Activated T-cell treated with anti-CD3 and anti-CD28 coated beads, Interleukin-2, amount 50 U/mL, for 4 hours (primary cell): Measurements from ENCODE around the gene IST1. TPM values are rescaled to one million over a fixed set of nuclear protein-coding genes. Genes with fewer than 3 reads are reported as not detected.
"Not testable (repeated sequence)": the region's sequence is repeated elsewhere in the genome, so short reads cannot be mapped to it uniquely, and the experiment has no call there.

Experiments
- ATAC-seq, 2 donors: fragments of 200-7000 bp; cut with Tn5 transposase; one replicate each; pipeline ENCODE4 v1.10.0; 2021
- DNase-seq: peaks from one replicate; pipeline ENCODE4 v3.0.0-alpha.2; 2020
- H3K27me3 Mint-ChIP-seq: one replicate; pipeline ENCODE4 v1.8.0; 2021; ENCODE audit warnings: low read depth, mixed read lengths
- H3K36me3 Mint-ChIP-seq: one replicate; pipeline ENCODE4 v1.8.0; 2022; ENCODE audit warnings: mixed read lengths; ENCODE audit not compliant: insufficient read depth
- H3K4me1 Mint-ChIP-seq: one replicate; pipeline ENCODE4 v1.8.0; 2021; ENCODE audit warnings: low read depth, mixed read lengths
- H3K4me3 Mint-ChIP-seq: one replicate; pipeline ENCODE4 v1.8.0; 2021; ENCODE audit warnings: mild to moderate bottlenecking, moderate library complexity, mixed read lengths
- H3K9me3 Mint-ChIP-seq: one replicate; pipeline ENCODE4 v1.8.0; 2021; ENCODE audit warnings: mixed read lengths
- total RNA-seq, 3 donors: library from RNA; stranded (reverse); gene quantifications; one replicate each; pipeline ENCODE4 v1.2.1, GENCODE V29; 2021

IST1 gene
- total RNA-seq, 3 donors from 2014 or later: 149 to 176 (median 158) TPM

DNA sequence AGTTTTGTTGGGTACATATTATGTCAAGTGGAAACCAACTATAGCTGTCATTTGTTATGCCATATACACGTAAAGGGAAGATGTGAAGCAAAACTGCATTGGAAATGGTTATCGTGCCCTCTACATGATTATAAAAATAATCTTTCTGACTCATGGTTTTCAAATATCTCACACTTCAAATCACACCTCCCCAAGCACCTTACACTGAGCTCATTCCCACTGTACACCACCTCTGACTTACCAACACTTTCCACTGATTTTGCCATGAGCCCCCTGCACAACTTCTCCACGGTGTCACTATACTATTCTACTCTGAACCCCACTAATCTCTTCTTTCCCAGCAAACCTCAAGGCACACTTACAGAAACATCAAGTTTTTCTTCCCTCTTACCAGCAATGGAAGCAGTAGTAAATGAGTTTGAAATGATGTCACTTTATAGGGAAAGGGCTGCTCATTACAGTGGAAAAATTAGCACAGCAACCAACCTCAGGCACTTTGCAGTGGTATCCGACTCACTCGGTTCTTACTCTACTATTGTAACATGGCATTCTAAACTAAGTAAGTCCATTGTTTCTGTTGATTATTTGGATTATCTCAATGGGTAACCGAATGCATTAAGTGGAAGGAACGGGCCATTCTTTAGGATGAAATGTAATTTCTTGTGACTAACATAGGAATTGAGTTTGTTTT, 30.0 kb upstream of the IST1 start:
- ATAC-seq (peak; percentile 18 to 46), DNase-seq (no peak)
- H3K27me3 Mint-ChIP-seq: no peaks in the 10 kb centered on the region
- peaks cover 16% of the 10 kb centered on the region for H3K36me3 Mint-ChIP-seq
- peaks cover 9% of the 10 kb centered on the region for H3K4me1 Mint-ChIP-seq
- no peaks in the 10 kb centered on the region for H3K9me3 Mint-ChIP-seq
- H3K4me3 Mint-ChIP-seq: no peak overlapping the region

GRCh38 chr16:71867175-71867574, 28.2 kb upstream of the IST1 start:
- not testable (repeated sequence) for ATAC-seq, H3K27me3 Mint-ChIP-seq, H3K9me3 Mint-ChIP-seq, DNase-seq, H3K4me3 Mint-ChIP-seq
- Mint-ChIP-seq H3K36me3 (peaks cover 12% of the 10 kb centered on the region), H3K4me1 (peaks cover 10% of the 10 kb centered on the region)

- Mint-ChIP-seq H3K36me3 (peaks cover 12% of the 10 kb centered on the region), H3K4me3 (no peak overlapping the region), H3K4me1 (peaks cover 12% of the 10 kb centered on the region), H3K9me3 (no peaks in the 10 kb centered on the region), H3K27me3 (no peaks in the 10 kb centered on the region)
- ATAC-seq: no peak
- DNase-seq: no peak
Observed at GRCh38 chr16:71867939-71868338, 27.4 kb upstream of the IST1 start.

DNA sequence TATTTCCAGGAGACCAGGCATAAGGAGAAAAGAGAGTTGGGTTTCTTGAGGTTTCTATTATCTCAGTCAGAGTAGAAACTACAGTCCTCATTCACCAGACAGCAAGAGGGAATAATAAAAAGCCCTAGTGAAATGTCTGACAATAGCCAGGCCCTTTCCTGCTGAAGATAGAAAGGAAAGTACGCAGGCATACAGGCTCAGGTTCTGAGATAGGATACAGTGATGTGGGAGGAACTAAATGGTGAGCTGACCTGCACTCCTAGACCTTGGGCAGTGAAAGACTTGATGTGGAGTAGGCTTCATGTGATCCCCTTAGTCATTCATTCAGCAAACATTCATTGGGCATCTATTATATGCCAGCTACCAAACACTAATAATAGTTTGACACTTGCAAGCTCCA, 26.2 kb upstream of the IST1 start:
- H3K4me3 Mint-ChIP-seq: no peak overlapping the region
- H3K27me3 Mint-ChIP-seq: no peaks in the 10 kb centered on the region
- no peak for ATAC-seq
- no peaks in the 10 kb centered on the region for H3K9me3 Mint-ChIP-seq
- DNase-seq: no peak
- H3K4me1 Mint-ChIP-seq: peaks cover 16% of the 10 kb centered on the region
- peaks cover 12% of the 10 kb centered on the region for H3K36me3 Mint-ChIP-seq

GRCh38 chr16:71870818-71871217, 24.5 kb upstream of the IST1 start:
- H3K4me3 Mint-ChIP-seq: no peak overlapping the region
- H3K27me3 Mint-ChIP-seq: no peaks in the 10 kb centered on the region
- peaks cover 10% of the 10 kb centered on the region for H3K36me3 Mint-ChIP-seq
- ATAC-seq (no peak), DNase-seq (no peak)
- H3K9me3 Mint-ChIP-seq: no peaks in the 10 kb centered on the region
- H3K4me1 Mint-ChIP-seq: peaks cover 13% of the 10 kb centered on the region

DNA sequence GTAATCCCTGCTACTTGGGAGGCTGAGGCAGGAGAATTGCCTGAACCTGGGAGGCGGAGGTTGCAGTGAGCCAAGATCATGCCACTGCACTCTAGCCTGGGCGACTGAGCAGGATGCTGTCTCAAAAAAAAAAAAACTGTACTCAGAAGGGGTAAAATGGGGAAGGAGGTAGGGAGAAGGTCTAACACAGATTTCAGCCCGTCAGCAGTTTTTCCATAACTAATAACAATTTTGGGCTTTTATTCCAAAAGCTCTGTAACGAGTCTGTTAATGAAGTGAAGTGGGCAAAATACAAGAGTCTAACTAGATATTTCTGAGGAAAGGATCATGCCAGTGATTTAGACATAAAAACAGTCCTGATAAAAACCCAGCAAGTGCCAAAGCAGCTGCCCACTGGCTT, 22.1 kb upstream of the IST1 start:
- DNase-seq: no peak
- Mint-ChIP-seq H3K4me3 (peak overlapping the region; percentile 26), H3K27me3 (no peaks in the 10 kb centered on the region), H3K36me3 (peaks cover 8% of the 10 kb centered on the region), H3K4me1 (peaks cover 14% of the 10 kb centered on the region), H3K9me3 (no peaks in the 10 kb centered on the region)
- ATAC-seq: no peak

DNA sequence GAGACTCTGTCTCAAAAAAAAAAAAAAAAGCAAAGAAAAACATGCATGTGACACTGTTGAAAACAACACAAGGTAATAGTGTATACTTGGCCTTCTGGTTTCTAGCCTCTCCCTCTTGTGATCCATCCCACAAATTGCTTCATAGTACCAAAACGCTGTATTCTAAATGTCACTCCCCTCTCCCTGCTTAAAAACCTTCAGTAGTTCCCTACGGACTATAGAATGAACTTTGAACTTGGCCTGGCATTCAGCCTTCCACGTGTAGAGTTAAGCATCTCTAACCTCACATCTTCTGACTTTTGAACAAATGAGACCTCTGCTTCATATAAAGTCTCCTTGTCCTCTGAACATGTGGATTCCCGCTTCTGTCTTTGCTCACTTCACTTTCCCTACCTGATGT, 16.4 kb upstream of the IST1 start:
- Mint-ChIP-seq H3K4me3 (no peak overlapping the region), H3K27me3 (no peaks in the 10 kb centered on the region), H3K4me1 (peaks cover 44% of the 10 kb centered on the region), H3K9me3 (no peaks in the 10 kb centered on the region), H3K36me3 (peaks cover 17% of the 10 kb centered on the region)
- ATAC-seq (no peak), DNase-seq (no peak)

DNA sequence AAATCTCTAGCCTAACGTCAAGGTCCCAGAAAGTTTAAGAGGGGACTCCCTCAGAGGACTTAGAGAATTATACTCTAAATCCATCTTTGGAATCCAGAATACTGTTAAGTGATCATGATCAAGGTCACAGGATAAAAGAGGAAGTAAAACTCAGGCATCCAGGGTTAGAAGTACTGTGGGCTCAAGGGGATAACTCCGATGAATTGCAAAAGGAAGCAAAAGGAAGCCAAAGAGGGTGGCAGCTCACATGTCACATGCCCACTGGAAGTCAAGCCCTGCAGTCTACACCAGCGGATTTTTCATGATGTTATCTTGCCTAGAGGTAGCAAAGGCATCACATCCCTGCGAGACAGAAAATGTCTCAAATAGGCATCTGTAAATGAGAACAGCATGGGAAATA, 15.2 kb upstream of the IST1 start:
- no peak for ATAC-seq

DNA sequence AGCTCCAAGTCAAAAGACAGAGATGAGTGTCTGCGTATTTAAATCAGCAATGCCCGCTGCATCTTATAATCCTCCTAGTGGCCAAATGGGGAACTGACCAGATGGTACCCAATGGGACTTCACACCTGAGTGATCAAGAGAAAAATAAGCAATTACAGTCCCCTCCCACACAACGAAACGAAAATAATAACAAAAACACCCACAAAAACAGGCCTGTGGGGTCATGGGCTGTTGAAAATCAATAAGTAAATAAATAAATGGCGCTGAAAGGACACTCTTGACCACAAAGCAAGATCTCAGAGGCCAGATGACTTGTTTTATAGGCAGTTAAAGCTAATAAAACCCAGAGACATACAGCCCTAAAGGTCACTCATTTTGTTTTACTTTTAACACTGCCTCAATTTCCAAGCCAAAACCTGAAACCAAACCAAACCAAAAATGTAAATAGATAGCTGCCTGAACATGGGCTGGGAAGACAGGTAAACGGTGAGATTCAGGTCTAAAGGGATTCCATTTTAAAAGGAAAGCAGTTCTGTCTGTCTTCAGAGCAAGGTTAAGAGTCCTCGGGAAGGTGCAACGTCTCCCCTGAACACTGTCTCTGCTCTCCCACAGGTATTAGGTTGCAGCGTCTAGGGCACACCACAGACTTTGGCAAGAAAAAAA, 12.7 kb upstream of the IST1 start:
- peaks cover 53% of the 10 kb centered on the region for H3K4me1 Mint-ChIP-seq
- H3K27me3 Mint-ChIP-seq: no peaks in the 10 kb centered on the region
- H3K36me3 Mint-ChIP-seq: peaks cover 13% of the 10 kb centered on the region
- H3K9me3 Mint-ChIP-seq: no peaks in the 10 kb centered on the region
- peak; percentile 34 to 50 for ATAC-seq
- peak overlapping the region; percentile 85 for H3K4me3 Mint-ChIP-seq
- DNase-seq: peak; percentile 73

More for the DNA sequence above, 15.2 kb upstream of the IST1 start:
- no peaks in the 10 kb centered on the region for H3K9me3 Mint-ChIP-seq
- no peak overlapping the region for H3K4me3 Mint-ChIP-seq
- H3K27me3 Mint-ChIP-seq: no peaks in the 10 kb centered on the region
- H3K36me3 Mint-ChIP-seq: peaks cover 17% of the 10 kb centered on the region
- DNase-seq: no peak
- H3K4me1 Mint-ChIP-seq: peaks cover 50% of the 10 kb centered on the region

- no peaks in the 10 kb centered on the region for H3K27me3 Mint-ChIP-seq
- peaks cover 13% of the 10 kb centered on the region for H3K36me3 Mint-ChIP-seq
- peak overlapping the region; percentile 85 for H3K4me3 Mint-ChIP-seq
- DNase-seq (peak; percentile 67), ATAC-seq (peak; percentile 40 to 46)
- H3K4me1 Mint-ChIP-seq: peaks cover 53% of the 10 kb centered on the region
- H3K9me3 Mint-ChIP-seq: no peaks in the 10 kb centered on the region
Observed at GRCh38 chr16:71883168-71883848, 12.0 kb upstream of the IST1 start.

DNA sequence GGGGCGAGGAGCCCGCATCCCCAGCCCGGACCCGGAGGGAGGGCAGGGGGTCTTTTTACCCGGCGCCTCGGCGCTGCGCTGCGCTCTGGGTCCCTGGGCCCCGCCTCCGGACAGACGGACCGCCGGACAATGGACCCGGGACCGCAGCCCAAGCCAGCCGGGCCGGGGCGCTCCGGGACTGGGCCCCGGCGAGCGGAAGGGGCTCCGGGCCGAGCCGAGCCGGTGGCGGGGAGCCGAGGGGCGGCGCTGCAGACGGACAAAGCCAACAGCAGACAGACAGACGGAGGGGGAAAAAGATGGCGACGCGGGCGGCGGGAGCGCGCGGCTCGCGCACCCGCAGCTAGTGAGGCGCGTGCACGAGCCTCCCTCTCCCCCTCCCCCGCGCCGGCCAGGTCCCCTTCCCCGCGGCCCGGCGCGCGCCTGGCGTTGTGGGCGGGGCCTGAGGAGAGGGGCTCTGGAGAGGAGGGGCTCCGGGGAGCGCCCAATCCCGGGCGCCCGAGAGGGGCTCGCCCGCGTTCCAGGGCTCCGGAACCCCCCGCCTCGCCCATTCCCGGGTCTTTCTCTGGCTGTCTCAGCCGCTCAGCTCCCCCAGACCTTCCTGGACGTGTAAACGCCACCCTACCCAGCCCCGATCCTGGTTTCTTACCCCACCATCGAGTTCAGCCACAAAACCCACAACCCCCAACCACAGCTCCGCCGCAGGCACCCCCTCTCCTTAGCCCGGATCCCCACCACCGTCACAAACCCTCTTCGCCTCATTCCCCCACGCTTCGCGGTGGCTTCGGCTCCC, 11.3 kb upstream of the IST1 start, which contains the start of gene ZNF821:
Gene ZNF821, minus strand, starts transcription at position 334 of the 790 bp plus-strand sequence. CDS start 4,236 bp downstream, outside the sequence.
- H3K36me3 Mint-ChIP-seq: peaks cover 11% of the 10 kb centered on the region
- peak within 1 kb of the TSS; percentile 94 for H3K4me3 Mint-ChIP-seq
- ATAC-seq: peak; percentile 67 to 68
- no peaks in the 10 kb centered on the region for H3K9me3 Mint-ChIP-seq
- peak; percentile 63 for DNase-seq
- H3K4me1 Mint-ChIP-seq: peaks cover 50% of the 10 kb centered on the region
- H3K27me3 Mint-ChIP-seq: no peaks in the 10 kb centered on the region

GRCh38 chr16:71885261-71885650, 10.1 kb upstream of the IST1 start:
- H3K36me3 Mint-ChIP-seq: no peaks in the 10 kb centered on the region
- no peak for ATAC-seq
- H3K4me1 Mint-ChIP-seq: peaks cover 38% of the 10 kb centered on the region
- H3K9me3 Mint-ChIP-seq: no peaks in the 10 kb centered on the region
- peak overlapping the region; percentile 94 for H3K4me3 Mint-ChIP-seq
- H3K27me3 Mint-ChIP-seq: no peaks in the 10 kb centered on the region
- no peak for DNase-seq

DNA sequence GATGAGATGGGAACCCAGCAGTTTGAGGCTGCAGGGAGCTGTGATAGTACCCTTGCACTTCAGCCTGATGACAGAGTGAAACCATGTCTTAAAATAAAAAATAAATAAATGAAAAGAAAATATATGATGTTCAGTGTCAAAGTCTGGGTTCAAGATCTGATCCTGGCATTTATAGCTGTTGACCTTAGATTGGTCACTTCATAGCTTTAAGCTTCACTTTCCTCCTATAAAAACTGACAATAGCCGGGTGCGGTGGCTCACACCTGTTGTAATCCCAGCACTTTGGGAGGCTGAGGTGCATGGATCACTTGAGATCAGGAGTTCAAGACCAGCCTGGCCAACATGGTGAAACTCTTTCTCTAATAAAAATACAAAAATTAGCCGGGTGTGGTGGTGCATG, 6.2 kb upstream of the IST1 start:
- Mint-ChIP-seq H3K36me3 (no peaks in the 10 kb centered on the region), H3K4me1 (peaks cover 12% of the 10 kb centered on the region), H3K27me3 (no peaks in the 10 kb centered on the region), H3K9me3 (no peaks in the 10 kb centered on the region), H3K4me3 (no peak overlapping the region)
- DNase-seq (no peak), ATAC-seq (no peak)

DNA sequence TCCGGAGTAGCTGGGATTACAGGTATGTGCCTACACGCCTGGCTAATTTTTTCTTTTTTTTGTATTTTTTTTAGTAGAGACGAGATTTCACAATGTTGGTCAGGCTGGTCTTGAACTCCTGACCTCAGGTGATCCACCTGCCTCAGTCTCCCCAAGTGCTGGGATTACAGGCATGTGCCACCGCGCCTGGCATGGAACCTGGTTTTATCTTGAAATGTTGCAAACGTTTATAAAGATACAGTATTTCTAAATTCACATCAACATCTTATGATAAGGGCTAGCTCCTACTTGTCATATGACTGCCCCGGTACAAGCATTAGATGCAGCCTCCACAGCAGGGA, 1.5 kb upstream of the IST1 start:
- Mint-ChIP-seq H3K9me3 (no peaks in the 10 kb centered on the region), H3K4me3 (peak overlapping the region; percentile 97), H3K27me3 (no peaks in the 10 kb centered on the region), H3K4me1 (peaks cover 13% of the 10 kb centered on the region), H3K36me3 (peaks cover 2% of the 10 kb centered on the region)
- no peak for ATAC-seq
- DNase-seq: no peak
